Lung (tissue), 12 donors: Measurements from ENCODE around the gene GRID2. TPM values are rescaled to one million over a fixed set of nuclear protein-coding genes. Genes with fewer than 3 reads are reported as not detected.
A peak's percentile ranks its signal among the peaks of the same experiment; 100 is the strongest.

Experiments used
- ATAC-seq: fragments of 200-7000 bp; cut with Tn5 transposase; one replicate; pipeline ENCODE4 v1.9.1; 2020; ENCODE audit warnings: moderate number of reproducible peaks; ENCODE audit not compliant: insufficient read depth, low FRiP score
- DNase-seq, 3 donors: peaks; one replicate each; pipeline ENCODE4 v3.0.0-alpha.2; 2013 to 2017
- H3K27ac ChIP-seq, 2 donors: one replicate each; pipeline ENCODE4 v1.5.1; 2013; ENCODE audit warnings: mild to moderate bottlenecking in 2 of 2, moderate library complexity in 2 of 2, control low read depth in 1 of 2, inconsistent platforms in 1 of 2, low read depth in 1 of 2, low read length in 1 of 2
- H3K27me3 ChIP-seq, 3 donors: one replicate each; pipeline ENCODE4 v1.5.1; 2013; ENCODE audit warnings: low read length in 2 of 3; ENCODE audit not compliant: control insufficient read depth in 3 of 3, insufficient read depth in 3 of 3
- H3K36me3 ChIP-seq, 4 donors: one replicate each; pipeline ENCODE4 v1.5.1; 2013; ENCODE audit warnings: low read length in 4 of 4, mild to moderate bottlenecking in 1 of 4, moderate library complexity in 1 of 4; ENCODE audit not compliant: control insufficient read depth in 4 of 4, insufficient read depth in 4 of 4
- H3K4me1 ChIP-seq, 5 donors: one replicate each; pipeline ENCODE4 v1.5.1; 2013; ENCODE audit warnings: low read length in 5 of 5, mild to moderate bottlenecking in 2 of 5, moderate library complexity in 1 of 5; ENCODE audit not compliant: control insufficient read depth in 5 of 5, insufficient read depth in 5 of 5
- H3K4me3 ChIP-seq: one replicate; pipeline ENCODE4 v1.5.1; 2013; ENCODE audit warnings: mild to moderate bottlenecking, control low read depth, moderate library complexity
- H3K9ac ChIP-seq, 2 donors: one replicate each; pipeline ENCODE4 v1.5.1; 2013; ENCODE audit warnings: low read length in 2 of 2, control low read depth in 1 of 2; ENCODE audit not compliant: insufficient read depth in 1 of 2
- H3K9me3 ChIP-seq, 4 donors: one replicate each; pipeline ENCODE4 v1.5.1; 2013; ENCODE audit warnings: low read length in 3 of 4, mild to moderate bottlenecking in 1 of 4, moderate library complexity in 1 of 4; ENCODE audit not compliant: control insufficient read depth in 4 of 4, insufficient read depth in 3 of 4
- CTCF ChIP-seq: IDR thresholded peaks from 2 replicates; pipeline ENCODE4 v1.5.1; 2012; ENCODE audit warnings: mild to moderate bottlenecking; ENCODE audit errors: control extremely low read depth, extremely low read depth
- WGBS, 2 donors: extraction: QIAGEN DNeasy Blood & Tissue Kit; methylation state at CpG; one replicate each; pipeline ENCODE4 v1.1.7; 2013; 5-methylcytosine and 5-hydroxymethylcytosine counted together
- polyA plus RNA-seq, 2 donors: library from polyadenylated mRNA; stranded (reverse); fragments of 200-250 nt; gene quantifications; one replicate each; pipeline ENCODE4 v1.2.1, GENCODE V29; 2013
- total RNA-seq, 2 donors: library from RNA; depleted of rRNA in 1 of 2; stranded (reverse); fragments of >200 nt in 1 of 2; gene quantifications; one replicate each; pipeline ENCODE4 v1.2.1, GENCODE V29; 2014 to 2021
- donor health status: control.
- donor health status: control.
- donor health status: Bipolar disorder and iron deficiency.
- donor health status: healthy.
- donor health status: DM: yes; HTN: yes; CAD: no.

Gene GRID2
- total and polyA plus RNA-seq, 4 donors = 0.09 to 1.3 TPM; not detected in 2

DNA sequence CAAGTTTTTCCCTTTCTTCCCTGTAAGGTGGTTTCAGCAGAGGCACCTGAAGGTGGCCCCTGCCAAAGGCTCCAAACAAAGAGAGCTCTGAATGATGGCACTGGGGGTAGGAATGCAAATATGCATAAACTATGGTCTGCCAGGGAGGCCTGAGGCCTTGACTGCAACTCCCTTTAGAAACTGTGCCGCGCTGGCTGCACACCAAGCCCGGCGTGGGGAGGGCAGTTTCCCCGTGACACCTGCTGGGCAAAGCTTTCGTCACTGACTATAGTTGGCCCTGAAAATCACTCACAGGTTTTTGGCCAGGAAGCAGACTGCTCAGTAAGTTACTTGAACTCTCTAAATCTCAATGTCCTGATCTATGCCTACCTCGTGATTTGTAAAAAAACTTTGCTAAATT lies 1427.0 kb downstream of the GRID2 start:
- no peak overlapping the region for H3K4me3 ChIP-seq
- no peak overlapping the region for H3K9ac ChIP-seq
- no peak for ATAC-seq
- no peak overlapping the region for H3K27ac ChIP-seq
- H3K27me3 ChIP-seq = no peaks in the 10 kb centered on the region
- peaks cover 0 to 5% (median 0%) of the 10 kb centered on the region in 5 donors for H3K4me1 ChIP-seq
- DNase-seq = no peak
- WGBS, 2 donors = 89 to 92% methylated on average over 7 of the region's 7 CpGs
- no peaks in the 10 kb centered on the region for H3K36me3 ChIP-seq
- no peak for TF ChIP-seq CTCF
- H3K9me3 ChIP-seq = no peaks in the 10 kb centered on the region

DNA sequence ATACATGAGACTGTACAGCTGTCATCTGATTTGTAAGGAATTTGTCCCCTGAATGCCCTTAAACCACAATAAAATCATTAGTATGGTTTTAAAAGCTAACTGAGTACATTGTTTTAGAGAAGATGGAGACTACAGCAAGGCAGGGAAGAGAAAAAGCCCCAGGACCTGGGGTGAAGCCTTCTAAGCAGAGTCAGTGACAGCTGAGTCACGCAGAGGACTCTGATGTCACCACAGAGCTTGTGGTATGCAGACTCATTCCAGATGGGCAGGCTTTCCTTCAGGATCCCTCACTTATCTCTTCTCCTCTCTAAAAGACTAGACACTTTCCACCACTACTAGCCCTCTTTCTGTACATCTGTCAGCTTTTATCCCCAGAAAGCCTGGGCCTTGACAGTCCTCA lies 1427.7 kb downstream of the GRID2 start:
- H3K9ac ChIP-seq = no peak overlapping the region
- H3K4me1 ChIP-seq = peaks cover 0 to 5% (median 0%) of the 10 kb centered on the region in 5 donors
- H3K9me3 ChIP-seq = no peaks in the 10 kb centered on the region
- peak; percentile 15 to 28 (median 19) for DNase-seq
- no peak for TF ChIP-seq CTCF
- WGBS, 2 donors = 67 to 78% methylated on average over 1 of the region's 1 CpG
- H3K27ac ChIP-seq = no peak overlapping the region
- ATAC-seq = no peak
- H3K36me3 ChIP-seq = no peaks in the 10 kb centered on the region
- no peaks in the 10 kb centered on the region for H3K27me3 ChIP-seq
- no peak overlapping the region for H3K4me3 ChIP-seq

GRCh38 chr4:93732509-93732908 lies 1428.7 kb downstream of the GRID2 start:
- ATAC-seq = no peak
- Histone ChIP-seq H3K9ac (no peak overlapping the region), H3K4me3 (no peak overlapping the region), H3K36me3 (no peaks in the 10 kb centered on the region), H3K4me1 (peaks cover 0 to 5% (median 0%) of the 10 kb centered on the region in 5 donors), H3K9me3 (no peaks in the 10 kb centered on the region), H3K27ac (no peak overlapping the region), H3K27me3 (no peaks in the 10 kb centered on the region)
- WGBS, 2 donors = 72 to 94% methylated on average over 1 of the region's 1 CpG
- DNase-seq = no peak
- no peak for TF ChIP-seq CTCF

DNA sequence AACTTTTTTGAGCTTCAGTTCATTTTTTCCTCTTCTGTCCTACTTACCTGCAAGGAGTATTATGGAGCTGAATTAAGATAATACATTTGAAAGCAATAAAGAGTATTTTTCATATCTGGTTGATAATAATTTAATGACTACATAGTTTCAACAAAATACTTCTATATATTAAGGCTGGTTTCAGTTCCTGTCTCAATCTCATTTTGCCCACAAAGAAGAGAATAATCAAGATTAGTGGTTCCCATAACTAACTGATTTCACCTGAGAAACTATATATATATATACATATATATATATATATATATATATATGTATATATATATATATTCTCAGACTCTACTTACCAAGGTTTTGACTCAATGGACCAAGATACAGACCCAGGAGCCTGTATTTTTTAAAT lies 1437.1 kb downstream of the GRID2 start:
- no peak for ATAC-seq
- H3K27ac ChIP-seq = no peak overlapping the region

More for the DNA sequence above, 1437.1 kb downstream of the GRID2 start:
- H3K27me3 ChIP-seq = no peaks in the 10 kb centered on the region
- no peaks in the 10 kb centered on the region for H3K9me3 ChIP-seq
- TF ChIP-seq CTCF = no peak
- H3K9ac ChIP-seq = no peak overlapping the region
- peaks cover 0 to 7% (median 0%) of the 10 kb centered on the region in 5 donors for H3K4me1 ChIP-seq
- H3K36me3 ChIP-seq = no peaks in the 10 kb centered on the region
- no peak overlapping the region for H3K4me3 ChIP-seq
- no peak for DNase-seq
